Neural progenitor cell (in vitro differentiated cells): ENCODE results near the gene NT5C2.

Experiments
- CTCF ChIP-seq: fragments of 200-600 bp; sonication (generic); IDR thresholded peaks from 2 replicates; pipeline ENCODE4 v1.5.1; 2017; ENCODE audit warnings: antibody characterized with exemption, mild to moderate bottlenecking
- EZH2 ChIP-seq: fragments of 200-600 bp; sonication (generic); IDR thresholded peaks from 2 replicates; pipeline ENCODE4 v1.6.1; 2017; ENCODE audit warnings: antibody characterized with exemption, mild to moderate bottlenecking, moderate library complexity
- EZH2phosphoT487 ChIP-seq: fragments of 200-600 bp; sonication (generic); IDR thresholded peaks from 2 replicates; pipeline ENCODE4 v1.6.1; 2017; ENCODE audit warnings: antibody characterized with exemption

GRCh38 chr10:103231047-103231551 is 38.0 kb upstream of the NT5C2 start:
- no peak for TF ChIP-seq CTCF
- TF ChIP-seq EZH2phosphoT487 = no peak
- no peak for TF ChIP-seq EZH2
